Right hindlimb (tissue), 1 donor: Measurements from ENCODE around the gene CD320.
"Not testable (repeated sequence)": the region's sequence is repeated elsewhere in the genome, so short reads cannot be mapped to it uniquely, and the experiment has no call there.

Source experiments
- DNase-seq: peaks from one replicate; pipeline ENCODE4 v3.0.0-alpha.2; 2018

The CD320 gene

GRCh38 chr19:8332976-8333766 is 25.0 kb upstream of the CD320 start:
- DNase-seq: no peak

- DNase-seq: no peak
Observed at GRCh38 chr19:8331263-8331845, 23.2 kb upstream of the CD320 start.

GRCh38 chr19:8329996-8330395 is 21.8 kb upstream of the CD320 start:
- no peak for DNase-seq

GRCh38 chr19:8325454-8325853 is 17.3 kb upstream of the CD320 start:
- no peak for DNase-seq

- no peak for DNase-seq
Observed at GRCh38 chr19:8324186-8325050, 16.3 kb upstream of the CD320 start.

- DNase-seq: no peak
Observed at GRCh38 chr19:8323781-8324185, 15.6 kb upstream of the CD320 start.

- no peak for DNase-seq
Observed at GRCh38 chr19:8322638-8322997, 14.5 kb upstream of the CD320 start.

GRCh38 chr19:8321986-8322637 is 14.0 kb upstream of the CD320 start:
- no peak for DNase-seq

GRCh38 chr19:8321067-8321985 is 13.2 kb upstream of the CD320 start, which contains the start of the genes NDUFA7 and RPS28:
Gene NDUFA7, minus strand, starts transcription at chr19:8321375. Its CDS starts 17 bp downstream, at chr19:8321358.
Gene RPS28, plus strand, starts transcription at chr19:8321496. Its CDS starts 35 bp downstream, at chr19:8321531.
- DNase-seq: peak; percentile 98

- no peak for DNase-seq
Observed at GRCh38 chr19:8320564-8321066, 12.5 kb upstream of the CD320 start.

GRCh38 chr19:8319807-8320520 is 11.8 kb upstream of the CD320 start:
- no peak for DNase-seq

GRCh38 chr19:8318835-8319234 is 10.7 kb upstream of the CD320 start:
- not testable (repeated sequence) for DNase-seq

GRCh38 chr19:8316351-8317125 is 8.4 kb upstream of the CD320 start:
- no peak for DNase-seq

- not testable (repeated sequence) for DNase-seq
Observed at GRCh38 chr19:8314981-8315640, 7.0 kb upstream of the CD320 start.

GRCh38 chr19:8311461-8312260 is 3.5 kb upstream of the CD320 start:
- no peak for DNase-seq

- DNase-seq: no peak
Observed at GRCh38 chr19:8310342-8311055, 2.3 kb upstream of the CD320 start.

- no peak for DNase-seq
Observed at GRCh38 chr19:8308891-8309291, 733 bp upstream of the CD320 start.

GRCh38 chr19:8307400-8307964 is 676 bp downstream of the CD320 start:
- DNase-seq: no peak
